ENCODE data around the gene ABCF2. TPM values are rescaled to one million over a fixed set of nuclear protein-coding genes. Genes with fewer than 3 reads are reported as not detected.

Gene ABCF2
- total RNA-seq, 2 donors from 2014 or later, result 43.3 to 48.9 TPM

DNA sequence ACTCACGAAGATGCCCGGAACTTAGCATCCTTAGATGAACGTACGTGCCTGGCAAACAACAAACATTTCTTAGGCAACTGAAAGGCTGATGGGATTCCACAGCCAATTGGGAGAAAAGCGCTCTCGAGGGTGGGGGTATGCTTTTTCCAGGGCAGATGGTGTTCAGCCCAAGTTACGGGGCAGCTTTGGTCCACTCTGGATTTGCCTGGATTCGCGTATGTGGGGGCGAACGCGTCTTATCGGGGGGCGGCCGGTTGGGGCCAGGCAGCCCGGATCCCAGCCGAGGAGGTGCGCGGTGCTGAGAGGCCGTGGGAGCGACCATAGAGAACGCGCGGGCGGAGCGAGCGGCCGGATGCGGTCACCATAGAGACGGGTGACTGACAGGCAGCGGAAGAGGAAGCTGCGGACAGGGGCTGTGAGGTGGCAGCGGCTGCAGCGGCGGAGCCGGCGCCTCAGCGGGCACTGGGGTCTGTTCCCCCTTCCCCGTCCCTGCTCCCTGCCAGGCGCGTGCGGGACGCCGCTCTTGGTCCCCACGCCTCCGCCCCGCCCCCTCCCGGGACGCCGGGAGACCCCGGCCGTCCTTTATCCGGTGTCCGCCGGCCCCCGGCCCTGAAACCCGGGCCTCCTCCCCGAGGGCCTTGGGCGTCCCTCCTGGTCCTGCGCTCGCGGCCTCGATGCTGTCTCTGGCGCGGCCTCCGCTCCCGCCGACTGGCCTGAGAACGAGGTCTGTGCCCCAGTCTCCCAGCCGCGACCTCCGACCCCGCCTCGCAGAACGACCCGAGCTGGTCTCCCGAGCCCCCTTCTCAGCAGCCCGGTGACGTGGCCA is 5.3 kb upstream of the ABCF2 start, which contains the start of gene CHPF2:
CHPF2 (plus strand) TSS at position 393 of the 826 bp plus-strand sequence. CDS start 1,529 bp downstream, outside the sequence.
- no peak for TF ChIP-seq CTCF (conservative IDR thresholded peaks at IDR 0.05)
- Histone ChIP-seq H3K27me3 (ENCODE audit: control insufficient read depth, insufficient read depth, low read length, poor library complexity, severe bottlenecking) (no peaks in the 10 kb centered on the region), H3K4me3 (ENCODE audit: low read length) (peak within 1 kb of the TSS; percentile 95), H3K9me3 (ENCODE audit: control insufficient read depth, low read length) (no peaks in the 10 kb centered on the region), H3K9ac (ENCODE audit: extremely low read depth, low read length, poor library complexity, severe bottlenecking) (peak within 1 kb of the TSS; percentile 86), H3K27ac (ENCODE audit: low read depth, low read length) (peak within 1 kb of the TSS; percentile 16), H3K4me1 (ENCODE audit: control insufficient read depth, insufficient read depth, low read length) (peaks cover 14% of the 10 kb centered on the region), H3K36me3 (ENCODE audit: control insufficient read depth, insufficient read depth, low read length) (peaks cover 21% of the 10 kb centered on the region)
- peaks cover 27% of the 10 kb centered on the region for H3K4me1 Mint-ChIP-seq
- peak within 1 kb of the TSS; percentile 94 for H3K4me3 Mint-ChIP-seq
- no peaks in the 10 kb centered on the region for H3K27me3 Mint-ChIP-seq (ENCODE audit: insufficient read depth)
- H3K9me3 Mint-ChIP-seq, result no peaks in the 10 kb centered on the region
- H3K36me3 Mint-ChIP-seq (ENCODE audit: low read depth), result peaks cover 19% of the 10 kb centered on the region
- DNase-seq, result peak; percentile 94
- H3K27ac Mint-ChIP-seq, result peak within 1 kb of the TSS; percentile 96
- 1% methylated on average over 44 to 79 of the region's 79 CpGs for WGBS, 2 experiments (ENCODE audit: insufficient coverage in 1 of 2, insufficient read length in 1 of 2)

DNA sequence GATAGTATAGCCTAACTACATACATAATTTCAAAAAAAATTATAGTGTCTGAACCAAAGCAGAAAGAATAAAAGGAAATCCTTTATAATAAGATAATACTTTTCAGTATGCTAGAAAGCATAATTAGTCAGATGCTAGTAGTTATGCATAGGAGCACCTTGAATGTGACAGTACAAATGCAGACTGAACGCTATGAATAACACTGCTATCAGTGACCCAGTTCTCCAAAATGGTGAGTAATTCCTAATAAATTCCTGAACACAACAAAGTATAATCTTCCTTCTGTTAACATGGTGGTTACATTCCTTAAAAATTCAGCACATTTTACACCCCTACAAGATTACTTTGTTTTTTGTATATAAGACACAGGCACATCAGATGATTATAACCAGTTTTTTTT is 4.1 kb upstream of the ABCF2 start:
- TF ChIP-seq CTCF (conservative IDR thresholded peaks at IDR 0.05), result no peak
- peaks cover 34% of the 10 kb centered on the region for H3K4me1 Mint-ChIP-seq
- no peak overlapping the region for H3K4me3 Mint-ChIP-seq
- Histone ChIP-seq H3K9me3 (ENCODE audit: control insufficient read depth, low read length) (no peaks in the 10 kb centered on the region), H3K36me3 (ENCODE audit: control insufficient read depth, insufficient read depth, low read length) (peaks cover 13% of the 10 kb centered on the region), H3K4me1 (ENCODE audit: control insufficient read depth, insufficient read depth, low read length) (peaks cover 14% of the 10 kb centered on the region), H3K27ac (ENCODE audit: low read depth, low read length) (no peak overlapping the region), H3K4me3 (ENCODE audit: low read length) (no peak overlapping the region), H3K9ac (ENCODE audit: extremely low read depth, low read length, poor library complexity, severe bottlenecking) (no peak overlapping the region), H3K27me3 (ENCODE audit: control insufficient read depth, insufficient read depth, low read length, poor library complexity, severe bottlenecking) (no peaks in the 10 kb centered on the region)
- no peaks in the 10 kb centered on the region for H3K9me3 Mint-ChIP-seq
- 89 to 100% methylated on average over 1 of the region's 1 CpG for WGBS, 2 experiments (ENCODE audit: insufficient coverage in 1 of 2, insufficient read length in 1 of 2)
- peaks cover 9% of the 10 kb centered on the region for H3K36me3 Mint-ChIP-seq (ENCODE audit: low read depth)
- no peak for DNase-seq
- H3K27me3 Mint-ChIP-seq (ENCODE audit: insufficient read depth), result no peaks in the 10 kb centered on the region
- H3K27ac Mint-ChIP-seq, result no peak overlapping the region

- Histone ChIP-seq H3K36me3 (ENCODE audit: control insufficient read depth, insufficient read depth, low read length) (peaks cover 14% of the 10 kb centered on the region), H3K9ac (ENCODE audit: extremely low read depth, low read length, poor library complexity, severe bottlenecking) (no peak overlapping the region), H3K4me1 (ENCODE audit: control insufficient read depth, insufficient read depth, low read length) (peaks cover 16% of the 10 kb centered on the region), H3K4me3 (ENCODE audit: low read length) (no peak overlapping the region), H3K27me3 (ENCODE audit: control insufficient read depth, insufficient read depth, low read length, poor library complexity, severe bottlenecking) (no peaks in the 10 kb centered on the region), H3K9me3 (ENCODE audit: control insufficient read depth, low read length) (no peaks in the 10 kb centered on the region), H3K27ac (ENCODE audit: low read depth, low read length) (no peak overlapping the region)
- H3K4me1 Mint-ChIP-seq, result peaks cover 41% of the 10 kb centered on the region
- WGBS, 2 experiments (ENCODE audit: insufficient coverage in 1 of 2, insufficient read length in 1 of 2), result 93 to 94% methylated on average over 7 to 9 of the region's 10 CpGs
- H3K27ac Mint-ChIP-seq, result no peak overlapping the region
- no peaks in the 10 kb centered on the region for H3K27me3 Mint-ChIP-seq (ENCODE audit: insufficient read depth)
- DNase-seq, result no peak
- no peaks in the 10 kb centered on the region for H3K9me3 Mint-ChIP-seq
- no peak overlapping the region for H3K4me3 Mint-ChIP-seq
- H3K36me3 Mint-ChIP-seq (ENCODE audit: low read depth), result peaks cover 13% of the 10 kb centered on the region
- no peak for TF ChIP-seq CTCF (conservative IDR thresholded peaks at IDR 0.05)
Observed at GRCh38 chr7:151229249-151229648, 2.2 kb upstream of the ABCF2 start.

All from endodermal cell (in vitro differentiated cells).